Activated CD8-positive, alpha-beta memory T cell treated with anti-CD3 and anti-CD28 coated beads for 24 hours (primary cell): Measurements from ENCODE around the gene TIMM13.
A peak's percentile ranks its signal among the peaks of the same experiment; 100 is the strongest.
"Not testable (repeated sequence)": the region's sequence is repeated elsewhere in the genome, so short reads cannot be mapped to it uniquely, and the experiment has no call there.

ENCODE experiments used
- DNase-seq: peaks from one replicate; pipeline ENCODE4 v3.0.0-alpha.2; 2020

The TIMM13 gene

GRCh38 chr19:2427429-2428320, at the start of gene TIMM13:
TIMM13 (minus strand) TSS chr19:2427586; CDS start chr19:2427533, 53 bp downstream.
- DNase-seq: peak; percentile 98

DNA sequence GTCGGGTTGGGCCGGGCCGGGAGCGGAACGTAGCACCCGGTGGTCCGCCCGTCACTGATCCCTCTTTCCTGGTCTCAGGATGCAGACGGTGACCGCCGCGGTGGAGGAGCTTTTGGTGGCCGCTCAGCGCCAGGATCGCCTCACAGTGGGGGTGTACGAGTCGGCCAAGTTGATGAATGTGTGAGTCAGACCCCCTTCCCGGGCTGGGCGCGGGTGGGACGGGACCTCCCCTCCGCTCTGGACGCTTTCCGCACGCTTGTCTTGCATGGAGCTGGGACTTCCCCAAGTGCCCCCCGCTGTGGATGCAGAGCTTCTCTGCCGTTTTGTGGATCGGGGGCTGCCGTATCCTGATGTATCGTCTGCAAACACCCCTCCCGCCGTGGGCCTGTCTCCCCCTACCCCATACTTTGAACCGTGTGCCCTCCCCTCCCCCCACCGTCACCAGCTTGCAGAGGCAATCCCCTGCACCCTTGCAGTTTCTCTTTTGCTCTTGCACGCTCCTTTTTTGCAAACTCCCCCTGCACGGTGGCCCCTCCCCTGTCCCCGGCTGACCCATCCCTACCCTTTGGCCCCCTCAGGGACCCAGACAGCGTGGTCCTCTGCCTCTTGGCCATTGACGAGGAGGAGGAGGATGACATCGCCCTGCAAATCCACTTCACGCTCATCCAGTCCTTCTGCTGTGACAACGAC, 49.2 kb upstream of the TIMM13 start:
- peak; percentile 91 for DNase-seq

DNA sequence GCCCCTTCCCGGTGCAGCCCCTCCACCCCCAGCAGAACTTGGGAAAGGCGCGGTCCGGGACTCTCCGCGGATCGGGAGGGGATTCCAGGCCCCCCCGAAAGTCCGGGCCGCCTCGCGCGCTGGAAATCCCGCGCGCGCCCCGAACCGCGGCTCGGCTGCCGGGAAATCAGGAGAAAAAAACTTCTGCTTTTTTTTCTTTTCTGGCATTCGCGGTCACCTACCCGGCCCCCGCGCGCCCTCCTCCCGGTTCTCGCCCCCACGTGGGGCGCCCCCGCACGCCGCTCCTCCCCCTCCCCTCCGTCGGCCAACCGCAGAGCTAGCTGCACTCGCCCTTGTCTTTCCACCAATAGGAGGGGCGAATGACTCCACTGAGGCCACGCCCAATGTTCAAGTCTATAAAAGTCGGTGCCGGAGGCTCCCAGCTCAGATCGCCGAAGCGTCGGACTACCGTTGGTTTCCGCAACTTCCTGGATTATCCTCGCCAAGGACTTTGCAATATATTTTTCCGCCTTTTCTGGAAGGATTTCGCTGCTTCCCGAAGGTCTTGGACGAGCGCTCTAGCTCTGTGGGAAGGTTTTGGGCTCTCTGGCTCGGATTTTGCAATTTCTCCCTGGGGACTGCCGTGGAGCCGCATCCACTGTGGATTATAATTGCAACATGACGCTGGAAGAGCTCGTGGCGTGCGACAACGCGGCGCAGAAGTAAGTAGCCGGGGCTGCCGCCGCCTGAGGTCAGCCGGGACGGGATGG, 48.5 kb upstream of the TIMM13 start, which contains the start of gene GADD45B:
Gene GADD45B, plus strand, starts transcription at position 426 of the 749 bp plus-strand sequence. Its CDS starts 232 bp downstream, at position 658.
- peak; percentile 99 for DNase-seq

GRCh38 chr19:2475018-2475701, 47.8 kb upstream of the TIMM13 start:
- peak; percentile 90 for DNase-seq

- peak; percentile 97 for DNase-seq
Measured at GRCh38 chr19:2474232-2475017, 47.0 kb upstream of the TIMM13 start.

- not testable (repeated sequence) for DNase-seq
Measured at GRCh38 chr19:2469915-2470200, 42.5 kb upstream of the TIMM13 start.

GRCh38 chr19:2469102-2469914, 41.9 kb upstream of the TIMM13 start:
- no peak for DNase-seq

DNA sequence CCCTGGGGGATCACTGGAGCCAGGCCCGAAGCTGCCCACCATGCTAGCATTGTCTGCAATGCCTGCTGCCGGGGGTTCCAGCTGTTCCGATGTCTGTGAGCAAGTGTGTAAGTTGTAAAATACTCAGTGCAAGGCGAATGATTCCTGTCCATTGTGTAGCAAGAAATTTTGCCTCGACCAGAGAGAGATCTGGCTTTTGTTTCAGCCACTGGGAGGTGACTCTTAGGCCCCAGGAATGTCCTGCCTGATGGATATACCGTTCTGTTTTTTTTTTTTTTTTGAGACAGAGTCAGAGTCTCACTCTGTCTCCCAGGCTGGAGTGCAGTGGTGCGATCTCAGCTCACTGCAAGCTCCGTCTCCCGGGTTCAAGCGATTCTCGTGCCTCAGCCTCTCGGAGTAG, 41.2 kb upstream of the TIMM13 start:
- DNase-seq: no peak

- no peak for DNase-seq
Measured at GRCh38 chr19:2464389-2464788, 37.0 kb upstream of the TIMM13 start.

DNA sequence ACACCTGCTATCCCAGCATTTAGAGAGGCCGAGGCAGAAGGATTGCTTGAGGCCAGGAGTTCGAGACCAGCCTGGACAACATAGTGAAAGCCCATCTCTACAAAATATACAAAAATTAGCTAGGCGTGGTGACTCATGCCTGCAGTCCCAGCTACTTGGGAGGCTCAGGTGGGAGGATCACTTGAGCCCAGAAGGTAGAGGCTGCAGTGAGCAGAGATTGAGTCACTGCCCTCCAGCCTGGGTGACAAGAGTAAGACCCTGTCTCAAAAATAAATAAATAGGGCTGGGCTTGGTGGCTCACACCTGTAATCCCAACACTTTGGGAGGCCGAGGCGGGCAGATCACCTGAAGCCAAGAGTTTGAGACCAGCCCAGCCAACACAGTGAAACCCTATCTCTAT, 36.3 kb upstream of the TIMM13 start:
- DNase-seq: not testable (repeated sequence)

- no peak for DNase-seq
Measured at GRCh38 chr19:2462635-2463421, 35.4 kb upstream of the TIMM13 start.

DNA sequence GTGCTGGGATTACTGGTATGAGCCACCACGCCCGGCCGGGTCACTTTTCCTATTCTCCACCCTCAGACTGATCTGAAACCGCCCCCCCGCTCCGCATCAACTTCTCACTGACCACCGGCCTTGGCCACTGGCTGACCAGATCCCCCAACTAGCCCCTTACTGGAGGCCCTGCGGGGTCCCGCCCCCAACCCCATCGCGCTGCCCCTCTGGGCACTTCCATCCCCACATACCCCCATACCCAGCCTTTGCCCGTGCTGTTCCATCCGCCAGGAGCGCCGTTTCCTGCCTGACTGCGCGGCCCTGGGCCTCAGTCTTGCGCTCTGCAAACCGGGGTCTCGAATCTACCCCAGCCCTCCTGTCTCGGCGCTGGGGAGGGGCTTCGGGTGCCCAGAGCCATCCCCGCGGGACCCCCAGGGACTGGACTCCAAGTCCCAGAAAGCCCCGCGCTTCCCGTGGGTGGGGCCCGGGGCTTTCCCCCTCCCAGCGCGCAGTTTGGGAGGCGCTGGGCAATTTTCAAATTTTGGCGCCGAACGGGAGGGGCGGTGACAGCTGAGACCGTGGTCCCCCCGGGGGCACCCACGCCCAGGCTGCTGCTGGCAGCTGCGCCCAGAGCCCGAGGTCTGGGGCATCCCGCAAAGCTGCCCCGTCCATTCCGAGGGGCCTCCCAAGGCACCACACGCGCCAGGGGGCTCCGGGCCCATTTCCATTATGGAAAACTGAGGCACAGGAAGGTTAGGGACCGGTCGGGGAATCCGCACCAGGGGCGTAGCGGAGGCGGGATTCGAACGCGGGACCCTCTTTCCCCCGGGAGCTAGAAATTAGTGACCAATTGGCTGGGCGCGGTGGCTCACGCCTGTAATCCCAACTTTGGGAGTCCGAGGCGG, 34.6 kb upstream of the TIMM13 start:
- DNase-seq: peak; percentile 88

- DNase-seq: no peak
Measured at GRCh38 chr19:2460245-2460644, 32.9 kb upstream of the TIMM13 start.

DNA sequence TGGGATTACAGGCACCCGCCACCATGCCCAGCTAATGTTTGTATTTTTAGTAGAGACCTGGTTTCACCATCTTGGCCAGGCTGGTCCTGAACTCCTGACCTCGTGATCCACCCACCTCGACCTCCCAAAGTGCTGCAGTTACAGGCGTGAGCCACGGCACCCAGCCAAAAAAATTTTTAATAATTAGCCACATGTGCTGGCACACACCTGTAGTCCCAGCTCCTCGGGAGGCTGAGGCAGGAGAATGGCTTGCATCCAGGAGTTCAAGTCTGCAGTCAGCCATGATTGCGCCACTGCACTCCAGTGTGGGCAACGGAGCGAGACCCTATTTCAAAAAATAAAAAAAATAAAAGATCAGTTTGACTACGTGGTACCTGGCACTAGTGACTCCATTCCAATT, 31.4 kb upstream of the TIMM13 start:
- DNase-seq: not testable (repeated sequence)

DNA sequence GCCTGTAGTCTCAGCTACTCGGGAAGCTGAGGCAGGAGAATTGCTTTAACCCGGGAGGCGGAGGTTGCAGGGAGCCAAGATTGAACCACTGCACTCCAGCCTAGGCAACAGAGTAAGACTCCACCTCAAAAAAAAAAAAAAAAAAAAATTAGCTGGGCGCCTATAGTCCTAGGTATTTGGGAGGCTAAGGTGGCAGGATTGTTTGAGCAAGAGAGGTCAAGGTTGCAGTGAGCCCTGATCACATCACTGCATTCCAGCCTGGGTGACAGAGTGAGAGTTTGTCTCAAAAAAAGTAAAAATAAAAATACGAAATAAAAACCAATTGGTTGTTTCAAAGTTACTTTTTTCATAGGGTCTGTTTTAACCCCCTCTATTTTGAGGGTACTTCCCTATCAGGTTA, 30.7 kb upstream of the TIMM13 start:
- no peak for DNase-seq

GRCh38 chr19:2457394-2458037, 30.1 kb upstream of the TIMM13 start:
- no peak for DNase-seq

DNA sequence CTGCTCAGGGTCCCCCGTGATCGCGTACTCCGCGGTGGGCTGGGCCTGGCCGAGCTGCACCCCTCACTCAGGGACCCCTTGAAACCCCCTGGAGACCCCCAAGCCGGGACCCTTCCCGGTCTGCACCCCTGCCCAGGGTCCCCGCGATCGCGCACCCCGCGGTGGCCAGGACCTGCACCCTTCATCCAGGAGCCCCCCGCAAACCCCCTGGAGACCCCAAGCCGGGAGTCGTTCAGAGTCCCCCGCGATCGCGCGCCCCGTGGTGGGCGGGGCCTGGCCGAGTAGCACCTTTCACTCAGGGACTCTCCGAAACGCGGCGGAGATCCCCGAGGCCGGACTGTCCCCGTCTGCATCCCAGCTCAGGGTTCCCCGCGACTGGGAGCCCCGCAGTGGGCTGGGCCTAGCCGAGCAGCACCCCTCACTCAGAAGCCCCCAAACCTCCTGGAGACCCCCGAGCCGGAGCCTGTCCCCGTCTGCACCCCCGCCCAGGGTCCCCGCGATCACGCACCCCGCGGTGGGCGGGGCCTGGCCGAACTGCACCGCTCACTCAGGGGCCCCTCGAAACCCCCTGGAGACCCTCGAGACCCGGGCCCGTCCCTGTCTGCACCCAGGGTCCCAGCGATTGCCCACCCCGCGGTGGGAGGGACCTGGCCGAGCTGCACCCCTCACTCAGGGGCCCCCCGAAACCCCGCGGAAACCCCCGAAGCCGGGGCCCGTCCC, 28.6 kb upstream of the TIMM13 start:
- peak; percentile 78 for DNase-seq
